Transverse colon (tissue), 3 donors: ENCODE data around the gene LETM1.

ENCODE experiments used
- CTCF ChIP-seq, 5 experiments: fragments of 200-600 bp in 3 of 5; fragments of 450-650 bp in 2 of 5; sonication (generic) in 3 of 5; IDR thresholded peaks; 1 replicate in 2 of 5; 2 replicates in 3 of 5; pipeline ENCODE4 v1.5.1; 2016 to 2017; ENCODE audit warnings: antibody characterized with exemption in 5 of 5, inconsistent platforms in 3 of 5, mild to moderate bottlenecking in 2 of 5, moderate library complexity in 1 of 5
- POLR2A ChIP-seq: fragments of 450-650 bp; IDR thresholded peaks from one replicate; pipeline ENCODE4 v1.6.1; 2016; ENCODE audit warnings: antibody characterized with exemption, mild to moderate bottlenecking, moderate library complexity

- no peak for TF ChIP-seq POLR2A
- no peak for TF ChIP-seq CTCF (IDR thresholded peaks at IDR 0.05)
Observed at GRCh38 chr4:1762264-1763010, 93.5 kb downstream of the LETM1 start.
